Upper lobe of right lung (tissue), 1 donor: ENCODE measurements around the gene XYLB. TPM values are rescaled to one million over a fixed set of nuclear protein-coding genes. Genes with fewer than 3 reads are reported as not detected.

Source experiments
- ATAC-seq: fragments of 200-7000 bp; cut with Tn5 transposase; one replicate; pipeline ENCODE4 v1.9.1; 2020; ENCODE audit warnings: mild to moderate bottlenecking, moderate library complexity
- DNase-seq: peaks from one replicate; pipeline ENCODE4 v3.0.0-alpha.2; 2020
- H3K27ac ChIP-seq: fragments of 200-600 bp; one replicate; pipeline ENCODE4 v1.8.0; 2022
- H3K27me3 ChIP-seq: fragments of 200-600 bp; one replicate; pipeline ENCODE4 v1.8.0; 2022; ENCODE audit warnings: mild to moderate bottlenecking
- H3K36me3 ChIP-seq: fragments of 200-600 bp; one replicate; pipeline ENCODE4 v1.8.0; 2022
- H3K4me1 ChIP-seq: fragments of 200-600 bp; one replicate; pipeline ENCODE4 v1.8.0; 2022
- H3K4me3 ChIP-seq: fragments of 200-600 bp; one replicate; pipeline ENCODE4 v1.8.0; 2022; ENCODE audit warnings: mild to moderate bottlenecking
- H3K9me3 ChIP-seq: fragments of 200-600 bp; one replicate; pipeline ENCODE4 v1.8.0; 2022
- intact Hi-C: fragments of 100-400 bp; cut with DNase I; formaldehyde crosslinking; loops from one replicate; pipeline ENCODE4 v1.11.0; 2022
- total RNA-seq: library from RNA; stranded (reverse); fragmentation: NEBNext Ultra II Directional; extraction: Animal tissue kit (Norgen Biotek cat#: 25700); gene quantifications from one replicate; pipeline ENCODE4 v1.2.1, GENCODE V29; 2021
- TF ChIP-seq, protein P1 (sequence below): fragments of 200-600 bp; IDR thresholded peaks from one replicate; pipeline ENCODE4 v1.8.0; 2022; ENCODE audit warnings: antibody characterized with exemption
- donor health status: DM: no; HTN: yes; CAD: no; lungs with severe emphysema.

The XYLB gene
- total RNA-seq, 1 donor from 2014 or later, result 3.1 TPM

DNA sequence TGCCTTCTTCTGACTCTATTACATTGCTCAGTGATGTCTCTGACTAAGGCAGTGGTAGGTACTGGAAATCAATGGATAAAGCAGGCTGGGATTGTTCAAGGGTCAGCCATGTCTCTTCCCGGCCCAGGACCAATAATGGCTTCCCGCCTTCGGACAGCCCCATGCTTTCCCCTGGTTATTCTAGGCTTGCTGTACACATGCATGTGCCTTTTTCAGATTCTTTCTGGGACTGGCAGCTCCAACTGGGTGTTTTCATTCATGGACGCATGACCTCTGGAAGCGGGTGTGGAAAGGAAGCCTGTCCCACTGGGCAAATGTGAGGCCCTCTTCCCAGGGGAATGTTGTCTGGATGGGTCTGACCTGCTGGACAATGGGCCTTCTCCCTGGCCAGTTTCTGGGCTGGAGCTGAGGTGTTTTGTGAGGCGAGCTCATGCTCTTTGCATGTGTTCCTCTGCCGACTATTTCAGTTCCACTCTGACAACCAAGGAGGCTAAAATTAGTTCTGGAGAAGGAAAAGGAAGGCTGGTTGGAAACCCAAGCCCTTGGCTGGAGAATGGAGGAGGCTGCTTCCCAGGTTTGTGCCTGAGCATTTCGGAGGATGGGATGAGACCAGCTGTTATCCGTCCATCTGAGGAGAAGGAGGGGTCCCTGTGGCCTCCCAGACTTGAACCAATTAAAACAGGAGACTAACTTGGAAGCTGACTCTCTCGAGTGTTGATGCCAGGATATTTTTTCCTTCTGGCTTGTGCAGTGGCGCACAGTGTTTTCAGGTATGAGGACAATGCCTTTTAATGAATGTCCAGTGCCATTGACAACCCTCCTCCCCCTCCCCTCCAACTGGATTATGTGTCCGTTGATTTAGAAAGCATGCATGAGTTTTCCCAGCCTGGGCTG lies 114.0 kb downstream of the XYLB start:
- no peak for ATAC-seq
- peaks cover 47% of the 10 kb centered on the region for H3K4me1 ChIP-seq
- H3K36me3 ChIP-seq, result no peaks in the 10 kb centered on the region
- TF ChIP-seq, protein P1, sequence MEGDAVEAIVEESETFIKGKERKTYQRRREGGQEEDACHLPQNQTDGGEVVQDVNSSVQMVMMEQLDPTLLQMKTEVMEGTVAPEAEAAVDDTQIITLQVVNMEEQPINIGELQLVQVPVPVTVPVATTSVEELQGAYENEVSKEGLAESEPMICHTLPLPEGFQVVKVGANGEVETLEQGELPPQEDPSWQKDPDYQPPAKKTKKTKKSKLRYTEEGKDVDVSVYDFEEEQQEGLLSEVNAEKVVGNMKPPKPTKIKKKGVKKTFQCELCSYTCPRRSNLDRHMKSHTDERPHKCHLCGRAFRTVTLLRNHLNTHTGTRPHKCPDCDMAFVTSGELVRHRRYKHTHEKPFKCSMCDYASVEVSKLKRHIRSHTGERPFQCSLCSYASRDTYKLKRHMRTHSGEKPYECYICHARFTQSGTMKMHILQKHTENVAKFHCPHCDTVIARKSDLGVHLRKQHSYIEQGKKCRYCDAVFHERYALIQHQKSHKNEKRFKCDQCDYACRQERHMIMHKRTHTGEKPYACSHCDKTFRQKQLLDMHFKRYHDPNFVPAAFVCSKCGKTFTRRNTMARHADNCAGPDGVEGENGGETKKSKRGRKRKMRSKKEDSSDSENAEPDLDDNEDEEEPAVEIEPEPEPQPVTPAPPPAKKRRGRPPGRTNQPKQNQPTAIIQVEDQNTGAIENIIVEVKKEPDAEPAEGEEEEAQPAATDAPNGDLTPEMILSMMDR, result no peak
- H3K27ac ChIP-seq, result no peak overlapping the region
- DNase-seq, result no peak
- H3K27me3 ChIP-seq, result no peaks in the 10 kb centered on the region
- H3K4me3 ChIP-seq, result no peak overlapping the region
- intact Hi-C loops, result no loop called here
- H3K9me3 ChIP-seq, result no peaks in the 10 kb centered on the region

Other genes with a start within 250 kb of the XYLB start
- gene ACAA1, start 209.7 kb upstream of the XYLB start, total RNA-seq, result 81.7 TPM
- 70.2 TPM for gene MYD88, start 208.1 kb upstream of the XYLB start, total RNA-seq
- 32.7 TPM for gene OXSR1, start 181.2 kb upstream of the XYLB start, total RNA-seq
- gene SLC22A13, start 81.0 kb upstream of the XYLB start, total RNA-seq, result 0.41 TPM
- gene SLC22A14, start 64.5 kb upstream of the XYLB start, total RNA-seq, result 0.20 TPM
- gene ACVR2B, start 107.1 kb downstream of the XYLB start, total RNA-seq, result 6.6 TPM
- 10.7 TPM for gene EXOG, start 149.6 kb downstream of the XYLB start, total RNA-seq